NCI-H1105 treated with DMSO at 0.1 percent for 48 hours (cell line): ENCODE data around the gene SCARB1.

Experiments used
- DNase-seq: peaks from one replicate; lab custom pipeline; 2025; lab: John Stamatoyannopoulos, UW

SCARB1 gene

DNA sequence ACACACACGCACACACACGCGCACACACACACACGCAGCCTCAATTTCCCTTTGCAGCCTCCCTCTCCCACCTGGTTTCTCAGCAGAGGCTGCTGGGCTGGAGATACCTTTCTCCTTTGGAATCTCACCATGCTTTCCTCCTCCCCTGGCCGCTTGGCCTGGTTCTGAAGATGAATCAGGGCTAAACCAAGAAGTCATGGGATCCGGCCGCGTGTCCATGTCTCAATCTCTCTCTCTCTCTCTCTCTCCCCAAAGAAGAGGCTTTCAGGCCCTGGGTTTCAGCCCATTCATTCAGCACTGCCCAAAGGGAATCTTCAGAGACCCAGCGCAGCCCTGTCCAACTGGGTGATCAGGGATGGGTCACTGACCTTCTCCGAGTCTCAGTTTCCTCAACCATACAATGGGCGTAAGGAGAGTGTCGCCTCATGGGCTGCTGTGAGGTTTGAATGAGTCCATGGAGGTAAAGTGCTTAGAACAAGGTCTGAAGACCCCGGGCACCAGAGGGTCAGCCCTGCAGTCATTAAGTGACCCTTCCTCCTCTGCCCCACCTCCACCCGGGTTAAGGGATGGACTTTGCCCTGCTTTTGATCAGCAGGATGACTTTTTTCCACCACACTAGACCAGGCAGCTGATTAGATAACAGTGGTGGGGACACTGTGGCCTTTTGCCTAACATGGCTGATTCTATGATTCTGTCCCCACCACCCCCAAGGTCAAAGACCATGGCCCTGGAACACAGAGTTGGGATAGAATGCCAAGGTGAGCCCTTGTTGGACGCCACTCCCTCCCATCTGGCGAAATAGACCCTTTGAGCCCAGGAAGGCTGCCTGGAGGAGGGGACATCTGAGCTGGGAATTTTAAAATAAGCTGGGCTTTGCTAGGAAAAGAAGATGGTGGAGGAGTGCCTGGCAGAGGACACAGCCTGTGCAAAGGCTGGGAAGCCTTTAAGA lies 42.1 kb downstream of the SCARB1 start:
- no peak for DNase-seq

- DNase-seq, result no peak
These were observed 43.5 kb downstream of the SCARB1 start for GRCh38 chr12:124820199-124820598.

GRCh38 chr12:124819525-124819924 lies 44.1 kb downstream of the SCARB1 start:
- DNase-seq, result no peak

DNA sequence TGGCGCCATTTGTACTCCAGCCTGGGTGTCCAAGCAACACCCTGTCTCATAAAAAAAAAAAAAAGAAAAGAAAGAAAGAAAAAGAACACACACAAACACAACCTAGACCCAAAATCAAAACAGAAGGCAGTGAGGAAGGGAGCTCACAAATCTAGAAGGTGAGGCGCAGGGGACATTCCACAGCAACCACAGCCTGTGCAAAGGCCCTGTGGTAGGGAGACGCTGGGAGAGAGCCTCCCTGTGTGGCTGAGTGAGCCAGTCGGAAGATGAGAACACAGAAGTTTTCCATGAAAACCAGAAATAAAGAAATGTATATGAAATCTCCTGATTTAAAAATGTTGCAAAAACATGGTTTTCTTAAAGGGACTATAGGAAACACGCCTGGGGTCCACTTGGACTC lies 44.6 kb downstream of the SCARB1 start:
- DNase-seq, result no peak

GRCh38 chr12:124817076-124818000 lies 46.3 kb downstream of the SCARB1 start:
- no peak for DNase-seq

- no peak for DNase-seq
These were observed 47.3 kb downstream of the SCARB1 start for GRCh38 chr12:124816295-124816854.

DNA sequence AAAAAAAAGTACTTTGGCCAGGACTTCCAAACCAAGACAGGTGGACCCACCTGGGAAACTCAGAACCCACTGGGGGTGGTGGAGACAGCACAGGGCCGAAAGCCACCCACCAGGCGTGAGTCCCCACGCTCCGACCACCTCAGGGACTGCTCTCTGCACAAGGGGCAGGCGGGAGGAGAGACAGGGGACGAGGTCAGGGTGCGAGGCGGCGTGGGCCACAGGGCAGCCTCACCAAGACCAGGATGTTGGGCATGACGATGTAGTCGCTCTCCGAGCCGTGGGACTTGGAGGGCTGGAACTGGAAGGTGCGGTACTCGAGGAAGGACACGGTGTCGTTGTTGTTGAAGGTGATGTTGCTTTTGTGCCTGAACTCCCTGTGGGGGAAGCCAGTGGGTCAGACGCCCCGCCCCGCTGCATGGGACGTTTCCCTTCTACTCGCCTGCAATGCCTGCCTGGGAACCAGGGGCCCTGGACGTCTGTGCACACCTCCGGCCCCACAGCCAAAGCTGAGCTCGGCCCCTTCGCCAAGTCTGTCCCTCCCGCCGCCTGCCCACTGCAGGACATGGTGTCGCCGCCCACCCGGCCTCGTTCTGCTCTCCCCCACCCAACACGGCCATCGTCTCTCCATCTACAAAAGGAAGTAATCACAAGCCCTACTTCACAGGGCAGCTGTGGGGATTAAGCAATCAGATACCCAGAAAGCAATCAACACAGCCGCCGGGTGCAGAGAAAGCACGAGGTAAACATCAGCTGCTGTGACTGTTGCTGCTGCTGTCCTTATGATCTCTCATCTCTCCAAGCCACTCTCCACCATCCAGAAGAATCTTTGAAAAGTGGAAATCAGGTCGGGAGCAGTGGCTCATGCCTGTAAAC lies 48.7 kb downstream of the SCARB1 start:
- DNase-seq, result no peak

GRCh38 chr12:124813782-124814181 lies 49.9 kb downstream of the SCARB1 start:
- no peak for DNase-seq

DNA sequence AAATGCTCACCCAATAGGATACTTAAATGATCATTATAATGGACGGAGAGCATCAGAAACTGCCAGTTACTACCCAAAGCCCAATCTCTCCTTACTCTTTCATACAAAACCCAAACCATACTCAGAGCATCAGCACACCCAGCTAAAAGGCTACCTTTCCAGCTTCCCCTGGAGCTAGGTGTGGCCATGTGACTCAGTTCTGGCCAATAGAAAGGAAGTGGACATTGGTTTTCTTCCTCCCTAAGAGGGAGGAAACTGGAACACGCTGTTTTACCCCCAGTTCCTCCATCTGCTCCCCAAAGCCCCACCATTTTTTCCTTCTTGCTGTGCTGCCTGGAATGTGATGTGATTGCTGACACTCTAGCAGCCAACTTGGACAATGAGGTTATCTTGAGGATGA lies 50.7 kb downstream of the SCARB1 start:
- DNase-seq, result no peak

DNA sequence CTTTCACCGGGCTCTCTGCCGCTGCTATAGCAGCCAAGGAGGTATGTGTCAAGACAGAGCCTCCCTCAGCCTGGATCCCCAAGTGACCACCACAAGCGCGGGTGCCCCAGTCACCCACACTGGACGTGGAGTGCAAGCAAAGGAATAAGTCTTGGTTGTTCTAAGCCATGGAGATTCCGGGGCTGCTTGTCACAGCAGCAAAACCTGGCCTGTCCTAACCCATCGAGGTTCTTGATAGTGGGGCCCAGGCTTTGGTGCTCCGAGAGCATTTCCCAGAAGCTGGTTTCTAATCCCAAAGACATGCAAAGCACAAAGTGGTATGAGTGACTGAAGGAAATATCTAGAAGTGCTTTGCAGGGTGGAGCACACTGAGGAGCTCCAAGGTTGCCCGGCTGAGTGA lies 51.3 kb downstream of the SCARB1 start:
- DNase-seq, result no peak

DNA sequence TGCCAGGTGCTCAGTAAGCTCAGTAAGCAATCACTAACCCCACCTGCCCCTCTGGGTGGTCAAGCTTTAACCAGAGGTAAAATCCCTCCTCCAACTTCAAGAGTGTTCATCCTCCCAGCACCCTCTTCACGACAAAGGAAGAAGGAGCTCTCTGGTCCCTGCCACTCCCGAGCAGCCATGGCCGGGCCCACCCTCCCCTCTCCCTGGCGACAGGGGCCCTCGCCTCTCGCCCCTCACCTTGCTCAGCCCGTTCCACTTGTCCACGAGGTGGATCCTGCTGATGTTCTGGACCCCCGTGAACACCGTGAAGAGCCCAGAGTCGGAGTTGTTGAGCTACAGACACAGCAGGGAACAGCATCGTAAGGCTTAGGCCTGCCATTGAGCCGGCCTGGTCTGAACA lies 52.0 kb downstream of the SCARB1 start:
- no peak for DNase-seq

- DNase-seq, result no peak
These were observed 53.8 kb downstream of the SCARB1 start for GRCh38 chr12:124809878-124810277.

- no peak for DNase-seq
These were observed 54.3 kb downstream of the SCARB1 start for GRCh38 chr12:124809391-124809790.

GRCh38 chr12:124808272-124808671 lies 55.4 kb downstream of the SCARB1 start:
- no peak for DNase-seq

- DNase-seq, result no peak
These were observed 57.6 kb downstream of the SCARB1 start for GRCh38 chr12:124805876-124806668.

GRCh38 chr12:124805050-124805449 lies 58.6 kb downstream of the SCARB1 start:
- no peak for DNase-seq

- DNase-seq, result no peak
These were observed 59.5 kb downstream of the SCARB1 start for GRCh38 chr12:124804011-124804621.

DNA sequence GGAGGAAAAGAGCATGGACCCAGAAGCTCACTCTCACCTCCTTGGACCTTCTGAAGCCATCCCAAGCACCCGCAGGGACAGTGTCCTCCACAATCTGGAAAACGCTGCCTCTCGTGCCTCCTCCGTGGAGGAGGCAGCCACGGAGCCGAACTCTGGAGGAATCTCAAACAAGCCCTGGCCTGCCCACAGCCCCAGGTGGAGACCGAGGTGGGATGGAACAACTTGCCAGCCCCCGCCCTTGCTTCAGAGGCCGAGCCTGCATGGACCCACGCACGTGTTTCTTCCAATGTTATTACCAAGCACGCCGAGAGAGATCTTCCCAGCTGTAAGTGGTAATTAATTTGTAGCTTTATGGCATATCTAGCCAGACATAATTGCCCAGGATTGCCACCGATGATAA lies 61.3 kb downstream of the SCARB1 start:
- no peak for DNase-seq

GRCh38 chr12:124800506-124800905 lies 63.2 kb downstream of the SCARB1 start:
- no peak for DNase-seq

DNA sequence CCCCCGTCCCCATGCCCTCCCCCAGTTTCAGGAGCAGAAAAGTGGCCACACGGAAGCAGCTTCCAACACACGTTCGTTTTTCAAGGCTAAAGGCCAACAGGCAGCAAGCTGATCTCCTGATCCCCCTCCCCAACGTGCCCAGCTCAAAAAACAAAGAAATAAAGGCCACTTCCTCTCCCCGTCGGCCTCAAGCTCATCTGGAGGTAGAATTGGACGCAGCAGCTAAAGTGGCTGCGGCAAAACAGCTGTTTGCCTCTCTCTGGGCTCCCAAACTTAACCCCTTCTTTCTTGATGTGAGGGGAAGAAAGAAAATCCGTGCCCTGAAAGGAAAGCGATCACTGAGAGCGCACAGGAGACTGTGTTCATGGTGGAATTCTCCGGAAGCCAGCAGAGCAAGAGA lies 66.3 kb downstream of the SCARB1 start:
- DNase-seq, result no peak
